GM19455 (cell line): ENCODE results near the gene TST.
"Not testable (repeated sequence)": the region's sequence is repeated elsewhere in the genome, so short reads cannot be mapped to it uniquely, and the experiment has no call there.

Experiments used
- ATAC-seq: cut with Tn5 transposase; IDR thresholded peaks from one replicate; pipeline ENCODE4 v1.9.1; 2021; ENCODE audit not compliant: unreplicated experiment

Gene TST

GRCh38 chr22:37016134-37016910 is 2.9 kb downstream of the TST start:
- ATAC-seq: no peak

GRCh38 chr22:37015587-37015878 is 3.7 kb downstream of the TST start:
- ATAC-seq: no peak

GRCh38 chr22:37014835-37015586 is 4.2 kb downstream of the TST start:
- no peak for ATAC-seq

GRCh38 chr22:37014415-37014806 is 4.8 kb downstream of the TST start:
- ATAC-seq: no peak

GRCh38 chr22:37012956-37013355 is 6.3 kb downstream of the TST start:
- no peak for ATAC-seq

GRCh38 chr22:37012262-37012904 is 6.9 kb downstream of the TST start:
- no peak for ATAC-seq

- no peak for ATAC-seq
These were observed 7.8 kb downstream of the TST start for GRCh38 chr22:37011472-37011871.

GRCh38 chr22:37010976-37011375 is 8.3 kb downstream of the TST start:
- ATAC-seq: no peak

- no peak for ATAC-seq
These were observed 9.1 kb downstream of the TST start for GRCh38 chr22:37010174-37010573.

- ATAC-seq: no peak
These were observed 9.8 kb downstream of the TST start for GRCh38 chr22:37009490-37009889.

GRCh38 chr22:37008365-37008764 is 10.9 kb downstream of the TST start:
- no peak for ATAC-seq

GRCh38 chr22:37007651-37008050 is 11.6 kb downstream of the TST start:
- ATAC-seq: no peak

GRCh38 chr22:37002633-37003032 is 16.6 kb downstream of the TST start:
- no peak for ATAC-seq

- ATAC-seq: no peak
These were observed 17.4 kb downstream of the TST start for GRCh38 chr22:37001826-37002225.

- ATAC-seq: no peak
These were observed 18.3 kb downstream of the TST start for GRCh38 chr22:37000676-37001534.

- ATAC-seq: no peak
These were observed 19.8 kb downstream of the TST start for GRCh38 chr22:36999463-36999862.

- ATAC-seq: no peak
These were observed 20.5 kb downstream of the TST start for GRCh38 chr22:36998620-36999351.

GRCh38 chr22:36997746-36998145 is 21.5 kb downstream of the TST start:
- ATAC-seq: no peak

GRCh38 chr22:36991206-36991605 is 28.0 kb downstream of the TST start:
- no peak for ATAC-seq

GRCh38 chr22:36990457-36990856 is 28.8 kb downstream of the TST start:
- ATAC-seq: no peak

- ATAC-seq: not testable (repeated sequence)
These were observed 30.2 kb downstream of the TST start for GRCh38 chr22:36989012-36989411.
